ENCODE results near the gene CHMP3. TPM values are rescaled to one million over a fixed set of nuclear protein-coding genes. Genes with fewer than 3 reads are reported as not detected.

Gene CHMP3
- total RNA-seq (ENCODE audit: unreplicated experiment) = 70.5 TPM
- long read RNA-seq, transcript CHMP3-201 (6 exons, 3,171 nt) = major isoform, 37 of 42 reads
- long read RNA-seq, partial matches to known transcripts = 1 of 42 reads
- long read RNA-seq, other reads (novel, unspliced or antisense) = 4 of 42 reads

DNA sequence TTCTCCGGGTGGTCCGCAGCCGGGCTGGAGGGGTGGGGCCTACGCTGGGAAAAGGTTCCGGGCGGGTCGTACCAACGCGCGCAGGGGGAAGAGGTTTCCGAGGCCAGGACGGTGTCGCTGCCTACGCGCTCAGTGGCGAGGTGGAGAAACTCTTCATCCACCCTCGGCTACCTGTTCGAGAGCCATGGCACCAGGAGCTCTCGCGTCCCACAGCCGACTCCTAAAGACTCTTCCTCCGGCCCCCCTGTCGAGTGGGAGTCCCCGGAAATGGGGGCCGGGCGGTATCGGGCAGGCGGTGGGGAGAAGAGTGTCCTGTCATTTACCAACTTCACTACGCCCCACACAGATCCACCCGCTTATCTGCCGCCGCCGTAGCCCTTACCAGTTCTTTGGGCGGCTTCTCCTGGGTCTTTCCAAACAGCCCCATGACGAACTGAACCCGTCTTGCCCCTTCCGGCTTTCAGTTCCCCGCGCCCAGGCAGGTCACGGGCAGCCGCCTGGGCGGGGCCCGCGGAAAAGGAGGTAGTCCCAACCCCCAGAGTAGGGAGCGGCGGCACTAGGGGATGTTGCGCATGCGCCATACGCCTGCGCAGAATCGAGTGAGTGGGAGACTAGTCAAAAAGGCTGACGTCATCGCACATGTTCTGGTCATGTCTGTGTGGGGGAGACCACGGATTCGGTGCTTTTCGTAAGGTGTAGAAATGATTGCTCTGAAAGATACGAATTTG, at the start of gene CHMP3:
Gene CHMP3, minus strand, starts transcription at position 522 of the 728 bp plus-strand sequence. Its CDS starts 95 bp downstream, at position 427.
- no peaks in the 10 kb centered on the region for H3K9me3 Mint-ChIP-seq (ENCODE audit: unreplicated experiment)
- TF ChIP-seq, protein P1, sequence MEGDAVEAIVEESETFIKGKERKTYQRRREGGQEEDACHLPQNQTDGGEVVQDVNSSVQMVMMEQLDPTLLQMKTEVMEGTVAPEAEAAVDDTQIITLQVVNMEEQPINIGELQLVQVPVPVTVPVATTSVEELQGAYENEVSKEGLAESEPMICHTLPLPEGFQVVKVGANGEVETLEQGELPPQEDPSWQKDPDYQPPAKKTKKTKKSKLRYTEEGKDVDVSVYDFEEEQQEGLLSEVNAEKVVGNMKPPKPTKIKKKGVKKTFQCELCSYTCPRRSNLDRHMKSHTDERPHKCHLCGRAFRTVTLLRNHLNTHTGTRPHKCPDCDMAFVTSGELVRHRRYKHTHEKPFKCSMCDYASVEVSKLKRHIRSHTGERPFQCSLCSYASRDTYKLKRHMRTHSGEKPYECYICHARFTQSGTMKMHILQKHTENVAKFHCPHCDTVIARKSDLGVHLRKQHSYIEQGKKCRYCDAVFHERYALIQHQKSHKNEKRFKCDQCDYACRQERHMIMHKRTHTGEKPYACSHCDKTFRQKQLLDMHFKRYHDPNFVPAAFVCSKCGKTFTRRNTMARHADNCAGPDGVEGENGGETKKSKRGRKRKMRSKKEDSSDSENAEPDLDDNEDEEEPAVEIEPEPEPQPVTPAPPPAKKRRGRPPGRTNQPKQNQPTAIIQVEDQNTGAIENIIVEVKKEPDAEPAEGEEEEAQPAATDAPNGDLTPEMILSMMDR (IDR thresholded peaks at IDR 0.05; ENCODE audit: unreplicated experiment) = no peak
- peaks cover 14% of the 10 kb centered on the region for H3K4me1 Mint-ChIP-seq (ENCODE audit: unreplicated experiment)
- DNase-seq (ENCODE audit: low spot score) = peak; percentile 93
- peaks cover 4% of the 10 kb centered on the region for H3K36me3 Mint-ChIP-seq (ENCODE audit: low read depth, unreplicated experiment)
- H3K27ac Mint-ChIP-seq (ENCODE audit: unreplicated experiment) = peak within 1 kb of the TSS; percentile 98
- H3K4me3 Mint-ChIP-seq (ENCODE audit: unreplicated experiment) = peak within 1 kb of the TSS; percentile 97
- H3K27me3 Mint-ChIP-seq (ENCODE audit: unreplicated experiment) = peaks cover 4% of the 10 kb centered on the region

DNA sequence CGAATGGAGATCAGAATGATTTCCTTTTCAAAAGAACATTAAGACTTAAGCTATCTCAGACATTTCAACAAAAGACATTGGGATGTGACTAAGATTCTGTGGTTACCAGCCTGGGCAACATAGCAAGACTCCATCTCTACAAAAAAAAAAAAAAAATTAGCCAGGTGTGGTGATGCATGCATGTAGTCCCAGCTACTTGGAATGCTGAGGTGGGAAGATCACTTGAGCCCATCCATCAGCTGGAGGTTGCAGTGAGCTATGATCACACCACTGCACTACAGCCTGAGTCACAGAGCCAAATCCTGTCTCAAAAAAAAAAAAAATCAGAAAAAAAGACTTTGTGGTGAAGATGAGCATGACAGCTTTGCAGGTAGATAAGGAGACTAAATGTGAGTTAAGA, 47.6 kb upstream of the CHMP3 start:
- Mint-ChIP-seq H3K27ac (ENCODE audit: unreplicated experiment) (no peak overlapping the region), H3K4me1 (ENCODE audit: unreplicated experiment) (no peaks in the 10 kb centered on the region), H3K4me3 (ENCODE audit: unreplicated experiment) (no peak overlapping the region), H3K27me3 (ENCODE audit: unreplicated experiment) (no peaks in the 10 kb centered on the region), H3K36me3 (ENCODE audit: low read depth, unreplicated experiment) (peaks cover 34% of the 10 kb centered on the region), H3K9me3 (ENCODE audit: unreplicated experiment) (no peaks in the 10 kb centered on the region)
- no peak for DNase-seq (ENCODE audit: low spot score)
- TF ChIP-seq, protein P1 (IDR thresholded peaks at IDR 0.05; ENCODE audit: unreplicated experiment) = no peak

DNA sequence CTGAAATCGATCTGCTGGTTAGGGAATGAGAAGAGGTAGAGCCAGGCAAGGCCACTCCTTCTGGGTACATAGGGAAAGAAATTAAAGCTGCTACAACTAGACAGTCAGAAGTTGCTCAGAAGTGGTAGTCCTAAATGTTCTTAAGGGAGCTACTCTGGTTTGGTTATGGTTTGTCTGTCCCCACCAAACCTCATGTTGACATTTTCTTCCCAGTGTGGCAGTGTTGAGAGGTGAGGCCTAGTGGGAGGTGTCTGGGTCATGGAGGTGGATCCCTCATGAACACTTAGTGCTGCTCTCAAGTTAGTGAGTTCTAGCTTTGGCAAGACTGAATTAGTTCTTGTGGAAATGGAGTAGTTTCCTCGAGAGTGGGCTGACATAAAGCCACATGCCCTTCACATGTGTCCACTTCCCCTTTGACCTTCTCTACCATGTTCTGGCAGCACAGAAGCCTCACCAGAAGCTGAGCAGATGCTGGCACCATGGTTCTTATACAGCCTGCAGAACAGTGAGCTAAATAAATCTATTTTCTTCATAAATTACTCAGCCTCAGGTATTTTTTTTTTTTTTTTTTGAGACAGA, 45.7 kb upstream of the CHMP3 start:
- H3K9me3 Mint-ChIP-seq (ENCODE audit: unreplicated experiment) = no peaks in the 10 kb centered on the region
- H3K36me3 Mint-ChIP-seq (ENCODE audit: low read depth, unreplicated experiment) = peaks cover 39% of the 10 kb centered on the region
- H3K4me3 Mint-ChIP-seq (ENCODE audit: unreplicated experiment) = no peak overlapping the region
- no peak for DNase-seq (ENCODE audit: low spot score)
- TF ChIP-seq, protein P1 (IDR thresholded peaks at IDR 0.05; ENCODE audit: unreplicated experiment) = no peak
- H3K27ac Mint-ChIP-seq (ENCODE audit: unreplicated experiment) = no peak overlapping the region
- no peaks in the 10 kb centered on the region for H3K27me3 Mint-ChIP-seq (ENCODE audit: unreplicated experiment)
- no peaks in the 10 kb centered on the region for H3K4me1 Mint-ChIP-seq (ENCODE audit: unreplicated experiment)

DNA sequence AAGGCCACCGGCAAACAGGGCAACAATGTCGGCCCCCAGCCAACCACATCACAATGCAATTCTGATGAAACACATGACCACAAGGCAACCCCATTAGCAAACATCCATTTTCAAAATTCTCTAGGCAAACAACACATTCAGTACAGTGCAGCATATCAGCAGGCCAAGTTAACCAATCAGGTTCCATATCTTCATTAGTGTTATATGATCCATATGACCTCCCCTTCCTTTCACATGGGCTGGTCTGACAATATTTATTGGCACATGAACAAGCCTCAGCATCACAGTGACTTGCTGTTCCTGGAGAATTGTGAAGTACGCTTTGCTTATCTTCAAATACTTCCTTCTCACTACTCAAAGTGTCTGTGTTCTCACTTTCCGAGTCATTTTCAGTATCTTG, 40.7 kb upstream of the CHMP3 start:
- Mint-ChIP-seq H3K4me1 (ENCODE audit: unreplicated experiment) (no peaks in the 10 kb centered on the region), H3K4me3 (ENCODE audit: unreplicated experiment) (no peak overlapping the region), H3K36me3 (ENCODE audit: low read depth, unreplicated experiment) (peaks cover 14% of the 10 kb centered on the region), H3K27ac (ENCODE audit: unreplicated experiment) (no peak overlapping the region), H3K9me3 (ENCODE audit: unreplicated experiment) (no peaks in the 10 kb centered on the region), H3K27me3 (ENCODE audit: unreplicated experiment) (peaks cover 2% of the 10 kb centered on the region)
- DNase-seq (ENCODE audit: low spot score) = no peak
- TF ChIP-seq, protein P1 (IDR thresholded peaks at IDR 0.05; ENCODE audit: unreplicated experiment) = no peak

DNA sequence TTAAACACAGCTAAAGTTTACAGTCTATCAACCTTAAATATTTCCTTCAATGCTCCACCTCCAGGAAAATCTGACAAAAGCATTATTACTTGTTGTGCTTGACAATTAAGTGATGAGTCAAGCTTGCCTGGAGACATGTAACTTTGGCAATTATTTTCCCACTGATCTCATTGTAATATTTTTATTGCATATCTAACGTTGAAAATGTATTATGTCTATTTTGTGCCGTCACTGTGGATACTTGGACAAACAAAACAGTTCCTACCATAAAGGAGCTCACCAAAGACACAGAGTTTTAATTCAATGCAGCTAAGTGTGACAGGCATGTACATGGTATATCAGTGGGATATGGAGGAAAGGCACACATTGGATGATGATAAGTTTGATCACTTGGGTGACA, 35.7 kb upstream of the CHMP3 start:
- no peak for DNase-seq (ENCODE audit: low spot score)
- Mint-ChIP-seq H3K27me3 (ENCODE audit: unreplicated experiment) (peaks cover 2% of the 10 kb centered on the region), H3K36me3 (ENCODE audit: low read depth, unreplicated experiment) (peaks cover under 1% of the 10 kb centered on the region), H3K4me1 (ENCODE audit: unreplicated experiment) (no peaks in the 10 kb centered on the region), H3K9me3 (ENCODE audit: unreplicated experiment) (no peaks in the 10 kb centered on the region), H3K4me3 (ENCODE audit: unreplicated experiment) (no peak overlapping the region), H3K27ac (ENCODE audit: unreplicated experiment) (no peak overlapping the region)
- TF ChIP-seq, protein P1 (IDR thresholded peaks at IDR 0.05; ENCODE audit: unreplicated experiment) = no peak
